22Rv1 (cell line): ENCODE measurements around the gene MSX2.

Experiments
- CTCF ChIP-seq: fragments of 450-650 bp; IDR thresholded peaks from 2 replicates; pipeline ENCODE4 v1.5.1; 2017; ENCODE audit warnings: mild to moderate bottlenecking
- ZFX ChIP-seq: fragments of 450-650 bp; IDR thresholded peaks from 2 replicates; pipeline ENCODE4 v1.6.1; 2017; ENCODE audit warnings: antibody characterized with exemption, borderline replicate concordance

- TF ChIP-seq CTCF (no peak), ZFX (no peak)
These were observed 52.7 kb downstream of the MSX2 start for GRCh38 chr5:174777111-174777510.
